Coronary artery (tissue), 2 donors: ENCODE data around the gene DNAJC12.
A peak's percentile ranks its signal among the peaks of the same experiment; 100 is the strongest.

Experiments
- DNase-seq: peaks from one replicate; pipeline ENCODE4 v3.0.0-alpha.2; 2017; ENCODE audit warnings: low spot score
- H3K27ac ChIP-seq, 2 donors: fragments of 200-600 bp; sonication (generic); one replicate each; pipeline ENCODE4 v1.5.1; 2016 to 2019
- H3K4me3 ChIP-seq: fragments of 200-600 bp; sonication (generic); 2 replicates; pipeline ENCODE4 v1.5.1; 2016; ENCODE audit warnings: mild to moderate bottlenecking, moderate library complexity
- TF ChIP-seq, protein P1 (sequence below): fragments of 200-600 bp; sonication (generic); IDR thresholded peaks from one replicate; pipeline ENCODE4 v1.5.1; 2019; ENCODE audit warnings: antibody characterized with exemption

Gene DNAJC12

DNA sequence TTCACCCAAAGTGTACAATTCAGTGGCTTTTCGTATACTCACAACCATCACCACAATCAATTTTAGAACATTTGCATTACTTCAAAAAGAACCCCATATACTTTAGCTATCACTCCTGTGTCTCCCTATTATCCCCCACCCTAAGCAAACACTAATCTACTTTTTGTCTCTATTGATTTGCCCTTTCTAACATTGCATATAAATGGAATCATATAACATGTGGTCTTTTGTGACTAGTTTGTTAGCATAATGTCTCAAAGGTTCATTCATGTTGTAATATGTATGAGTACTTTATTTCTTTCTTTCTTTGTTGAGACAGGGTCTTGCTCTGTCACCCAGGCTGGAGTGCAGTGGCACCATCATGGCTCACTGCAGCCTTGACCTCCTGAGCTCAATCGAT is 21.0 kb upstream of the DNAJC12 start:
- Histone ChIP-seq H3K27ac (no peak overlapping the region), H3K4me3 (no peak overlapping the region)
- DNase-seq: no peak
- TF ChIP-seq, protein P1, sequence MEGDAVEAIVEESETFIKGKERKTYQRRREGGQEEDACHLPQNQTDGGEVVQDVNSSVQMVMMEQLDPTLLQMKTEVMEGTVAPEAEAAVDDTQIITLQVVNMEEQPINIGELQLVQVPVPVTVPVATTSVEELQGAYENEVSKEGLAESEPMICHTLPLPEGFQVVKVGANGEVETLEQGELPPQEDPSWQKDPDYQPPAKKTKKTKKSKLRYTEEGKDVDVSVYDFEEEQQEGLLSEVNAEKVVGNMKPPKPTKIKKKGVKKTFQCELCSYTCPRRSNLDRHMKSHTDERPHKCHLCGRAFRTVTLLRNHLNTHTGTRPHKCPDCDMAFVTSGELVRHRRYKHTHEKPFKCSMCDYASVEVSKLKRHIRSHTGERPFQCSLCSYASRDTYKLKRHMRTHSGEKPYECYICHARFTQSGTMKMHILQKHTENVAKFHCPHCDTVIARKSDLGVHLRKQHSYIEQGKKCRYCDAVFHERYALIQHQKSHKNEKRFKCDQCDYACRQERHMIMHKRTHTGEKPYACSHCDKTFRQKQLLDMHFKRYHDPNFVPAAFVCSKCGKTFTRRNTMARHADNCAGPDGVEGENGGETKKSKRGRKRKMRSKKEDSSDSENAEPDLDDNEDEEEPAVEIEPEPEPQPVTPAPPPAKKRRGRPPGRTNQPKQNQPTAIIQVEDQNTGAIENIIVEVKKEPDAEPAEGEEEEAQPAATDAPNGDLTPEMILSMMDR: no peak

DNA sequence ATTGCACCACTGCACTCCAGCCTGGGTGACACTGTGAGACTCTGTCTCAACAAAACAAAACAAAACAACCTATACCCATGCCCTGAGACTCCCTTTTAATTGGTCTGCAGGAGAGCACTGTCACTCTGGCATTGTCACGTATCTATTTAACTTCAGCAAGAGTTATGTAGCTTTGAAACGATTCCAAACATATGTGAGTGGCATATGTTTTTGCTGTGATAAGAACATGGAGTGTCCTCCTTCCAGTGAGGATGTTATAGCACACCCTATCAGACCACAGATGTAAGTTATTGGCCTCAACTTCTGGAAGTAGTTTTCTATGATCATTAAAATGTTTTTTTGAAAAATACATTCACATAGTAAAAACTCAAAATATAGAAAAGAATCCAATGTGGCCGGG is 15.5 kb upstream of the DNAJC12 start:
- Histone ChIP-seq H3K27ac (no peak overlapping the region), H3K4me3 (no peak overlapping the region)
- TF ChIP-seq, protein P1: no peak
- DNase-seq: no peak

DNA sequence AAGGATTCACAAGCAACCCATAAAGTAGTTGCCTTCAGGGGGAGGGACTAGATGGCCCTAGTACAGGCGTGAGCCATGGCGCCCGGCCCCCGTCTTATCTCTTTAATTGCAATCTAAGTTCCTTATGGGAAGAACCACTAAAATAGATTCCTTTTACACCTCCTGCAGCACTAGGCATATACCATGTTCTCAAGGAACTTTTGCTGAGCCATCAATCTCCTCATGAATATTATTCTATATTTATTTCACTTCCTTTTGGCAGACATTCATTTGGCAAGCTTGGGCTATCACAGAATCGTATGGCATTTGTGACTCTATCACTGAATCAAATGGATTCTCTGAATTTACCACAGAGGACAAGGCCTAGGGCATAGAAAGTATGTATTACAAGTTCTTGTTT is 14.8 kb upstream of the DNAJC12 start:
- no peak for DNase-seq
- TF ChIP-seq, protein P1: no peak
- Histone ChIP-seq H3K4me3 (no peak overlapping the region), H3K27ac (no peak overlapping the region)

DNA sequence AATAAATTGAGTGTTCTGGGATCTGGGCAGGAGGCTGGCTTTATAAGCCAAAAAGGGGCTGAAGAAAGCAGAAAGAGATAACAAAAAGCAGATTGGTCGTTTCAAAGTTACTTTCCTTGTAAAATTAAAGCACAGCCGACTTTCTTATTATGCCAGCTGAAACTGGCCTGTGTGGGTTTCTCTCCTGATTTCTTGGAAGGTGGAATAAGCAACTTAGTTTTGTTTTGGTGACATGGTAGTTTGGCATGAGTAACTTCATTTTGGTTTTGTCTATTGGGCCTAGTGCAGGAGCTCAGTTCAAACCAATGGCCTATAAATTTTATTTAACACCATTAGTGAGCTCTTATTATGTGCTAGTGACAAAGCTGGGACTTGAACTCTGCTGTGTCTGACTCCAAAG is 13.2 kb upstream of the DNAJC12 start:
- H3K27ac ChIP-seq: no peak overlapping the region
- DNase-seq: no peak
- no peak overlapping the region for H3K4me3 ChIP-seq
- TF ChIP-seq, protein P1: no peak

DNA sequence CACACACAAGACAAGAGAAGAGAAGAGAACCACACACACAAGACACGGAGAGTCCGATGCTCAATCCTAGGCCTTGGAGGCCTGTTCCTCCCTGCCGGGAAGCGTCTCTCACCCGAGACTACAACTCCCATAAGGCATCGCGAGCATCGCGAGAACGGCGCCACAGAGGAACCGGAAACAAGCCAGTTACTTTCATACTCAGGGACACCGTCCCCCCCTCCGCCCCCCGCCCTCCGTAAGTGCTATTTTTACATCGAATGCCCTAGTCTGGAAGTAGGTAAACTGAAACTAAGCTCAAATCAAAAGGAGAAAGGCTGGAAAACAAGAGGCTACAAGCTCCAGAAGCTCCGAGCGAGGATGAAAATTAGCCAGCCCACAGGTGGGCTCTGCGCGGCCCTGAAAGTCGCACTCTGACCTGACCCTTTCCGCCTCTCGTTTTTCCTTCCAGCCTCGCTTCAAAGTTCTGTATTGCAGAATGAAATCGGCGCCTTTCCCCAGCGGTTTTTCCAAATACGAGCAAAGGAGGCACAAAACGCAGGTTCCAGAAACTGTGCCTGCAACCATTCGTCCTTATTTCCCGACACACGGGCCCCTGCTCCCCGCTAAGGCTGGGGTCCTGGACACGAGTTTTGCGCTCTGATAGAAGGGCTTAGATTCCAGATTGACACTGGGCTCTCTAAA is 11.5 kb upstream of the DNAJC12 start:
- H3K27ac ChIP-seq: peak overlapping the region; percentile 91 to 95
- DNase-seq: peak; percentile 96
- TF ChIP-seq, protein P1: no peak
- H3K4me3 ChIP-seq: peak overlapping the region; percentile 88

DNA sequence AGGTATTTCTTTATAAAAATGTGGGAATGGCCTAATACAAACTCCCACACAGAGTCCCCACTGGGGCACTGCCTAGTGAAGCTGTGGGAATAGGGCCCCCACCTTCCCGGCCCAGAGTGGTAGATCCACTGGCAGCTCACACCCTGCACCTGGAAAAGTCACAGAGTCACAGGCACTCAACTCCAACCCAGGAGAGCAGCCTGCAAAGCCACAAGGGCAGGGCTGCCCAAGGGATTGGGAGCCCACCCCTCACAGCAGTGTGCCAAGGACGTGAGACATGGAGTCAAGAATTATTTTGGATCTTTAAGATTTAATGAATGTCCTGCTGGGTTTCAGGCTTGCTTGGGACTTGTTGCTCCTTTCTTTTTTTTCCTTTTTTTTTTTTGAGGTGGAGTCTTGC is 5.3 kb upstream of the DNAJC12 start:
- TF ChIP-seq, protein P1: no peak
- no peak for DNase-seq
- Histone ChIP-seq H3K4me3 (no peak overlapping the region), H3K27ac (no peak overlapping the region)

DNA sequence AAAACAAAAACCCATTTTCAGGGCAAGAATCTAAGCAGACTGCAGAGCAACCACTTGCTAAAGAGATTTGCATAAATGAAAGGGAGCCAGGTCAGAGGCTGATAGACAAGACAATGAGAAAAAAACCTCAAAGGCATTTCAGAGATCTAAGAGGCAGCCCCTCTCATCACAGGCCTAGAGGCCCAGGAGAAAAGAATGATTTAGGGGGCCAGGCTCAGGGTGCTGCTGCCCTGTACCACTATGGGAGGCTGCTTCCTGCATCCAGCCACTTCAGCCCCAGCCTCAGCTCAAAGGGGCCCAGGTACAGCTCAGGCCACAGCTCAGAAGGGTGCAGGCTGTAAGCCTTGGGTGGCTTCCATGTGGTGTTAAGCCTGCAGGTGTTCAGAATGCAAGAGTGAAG is 3.7 kb upstream of the DNAJC12 start:
- no peak for DNase-seq
- TF ChIP-seq, protein P1: no peak

More for the DNA sequence above, 3.7 kb upstream of the DNAJC12 start:
- Histone ChIP-seq H3K4me3 (no peak overlapping the region), H3K27ac (no peak overlapping the region)
